PC-3 (cell line): ENCODE data around the gene BAIAP2. TPM values are rescaled to one million over a fixed set of nuclear protein-coding genes. Genes with fewer than 3 reads are reported as not detected.

Experiments
- ATAC-seq: fragments of 200-7000 bp; cut with Tn5 transposase; 2 replicates; pipeline ENCODE4 v1.9.1; 2020; ENCODE audit warnings: mild to moderate bottlenecking, moderate library complexity
- BruUV-seq: library from RNA; stranded (reverse); fragments of 400-500 nt; replicated peaks from 2 replicates; lab custom pipeline; 2021; lab: Mats Ljungman, UMichigan
- CTCF ChIA-PET: fragments of 300-600 bp; sonication (Branson Sonifier 250); formaldehyde crosslinking; loops from one replicate; lab custom pipeline; 2022; ENCODE audit warnings: antibody characterized with exemption; lab: Charles Lee
- POLR2A ChIA-PET: fragments of 300-600 bp; sonication (Branson Sonifier 250); formaldehyde crosslinking; loops from one replicate; lab custom pipeline; 2022; ENCODE audit warnings: antibody characterized with exemption; ENCODE audit not compliant: unreplicated experiment; lab: Charles Lee
- DNase-seq: peaks from one replicate; pipeline ENCODE4 v3.0.0-alpha.2; 2015
- H2AFZ ChIP-seq: fragments of 300-600 bp; sonication (generic); 2 replicates; pipeline ENCODE4 v1.6.0; 2016; ENCODE audit warnings: antibody characterized with exemption, low read length
- H3F3A ChIP-seq: fragments of 300-600 bp; sonication (generic); one replicate; pipeline ENCODE4 v1.6.0; 2017; ENCODE audit warnings: antibody characterized with exemption, low read length, control low read depth, mild to moderate bottlenecking; ENCODE audit not compliant: unreplicated experiment
- H3K27ac ChIP-seq: fragments of 300-600 bp; sonication (generic); 2 replicates; pipeline ENCODE4 v1.5.1; 2016; ENCODE audit warnings: mild to moderate bottlenecking, low read length
- H3K27me3 ChIP-seq: fragments of 300-600 bp; sonication (generic); 2 replicates; pipeline ENCODE4 v1.6.1; 2016; ENCODE audit warnings: low read length, mixed read lengths
- H3K36me3 ChIP-seq: fragments of 300-600 bp; sonication (generic); 2 replicates; pipeline ENCODE4 v1.6.1; 2016; ENCODE audit warnings: low read depth, mixed run types, low read length, mixed read lengths
- H3K4me1 ChIP-seq: fragments of 300-600 bp; sonication (generic); 2 replicates; pipeline ENCODE4 v1.5.1; 2016; ENCODE audit warnings: low read length; ENCODE audit not compliant: insufficient read depth
- H3K4me2 ChIP-seq: fragments of 300-600 bp; sonication (generic); 2 replicates; pipeline ENCODE4 v1.6.0; 2016; ENCODE audit warnings: low read length
- H3K4me3 ChIP-seq: fragments of 300-600 bp; sonication (generic); 2 replicates; pipeline ENCODE4 v1.5.1; 2016; ENCODE audit warnings: mild to moderate bottlenecking, low read length, mixed read lengths
- H3K79me2 ChIP-seq: fragments of 300-600 bp; sonication (generic); 2 replicates; pipeline ENCODE4 v1.6.1; 2017; ENCODE audit warnings: low read length, mixed read lengths
- H3K9ac ChIP-seq: fragments of 300-600 bp; sonication (generic); 2 replicates; pipeline ENCODE4 v1.6.0; 2016; ENCODE audit warnings: mild to moderate bottlenecking, low read length
- H3K9me2 ChIP-seq: fragments of 300-600 bp; sonication (generic); replicated peaks from 2 replicates; pipeline ENCODE4 v1.6.1; 2016; ENCODE audit warnings: mixed run types, low read length, mixed read lengths
- H3K9me3 ChIP-seq: fragments of 300-600 bp; sonication (generic); 2 replicates; pipeline ENCODE4 v1.6.1; 2016; ENCODE audit warnings: low read length, mixed read lengths
- H4K20me1 ChIP-seq: fragments of 300-600 bp; sonication (generic); 2 replicates; pipeline ENCODE4 v1.6.1; 2016; ENCODE audit warnings: low read length, mixed read lengths
- EZH2 ChIP-seq: fragments of 300-600 bp; sonication (generic); IDR thresholded peaks from one replicate; pipeline ENCODE4 v1.6.1; 2017; ENCODE audit warnings: antibody characterized with exemption, mild to moderate bottlenecking, low read length; ENCODE audit not compliant: unreplicated experiment
- EZH2phosphoT487 ChIP-seq: fragments of 300-600 bp; sonication (generic); IDR thresholded peaks from 2 replicates; pipeline ENCODE4 v1.6.1; 2018; ENCODE audit warnings: mild to moderate bottlenecking, antibody characterized with exemption, low read length, borderline replicate concordance
- intact Hi-C: fragments of 100-400 bp; cut with micrococcal nuclease; formaldehyde crosslinking; loops from 2 replicates; pipeline ENCODE4 v1.9.0; 2023
- total RNA-seq: library from RNA; depleted of rRNA; stranded (reverse); fragments of >200 nt; gene quantifications from 2 replicates; pipeline ENCODE4 v1.2.3, GENCODE V29; 2014
- TF ChIP-seq, protein P1 (sequence below): fragments of 300-600 bp; sonication (generic); conservative IDR thresholded peaks from 2 replicates; pipeline ENCODE4 v1.5.1; 2017; ENCODE audit warnings: antibody characterized with exemption, low read depth, mild to moderate bottlenecking, low read length

Gene BAIAP2
- total RNA-seq, 1 experiment from 2014 or later, result 56.9 TPM

DNA sequence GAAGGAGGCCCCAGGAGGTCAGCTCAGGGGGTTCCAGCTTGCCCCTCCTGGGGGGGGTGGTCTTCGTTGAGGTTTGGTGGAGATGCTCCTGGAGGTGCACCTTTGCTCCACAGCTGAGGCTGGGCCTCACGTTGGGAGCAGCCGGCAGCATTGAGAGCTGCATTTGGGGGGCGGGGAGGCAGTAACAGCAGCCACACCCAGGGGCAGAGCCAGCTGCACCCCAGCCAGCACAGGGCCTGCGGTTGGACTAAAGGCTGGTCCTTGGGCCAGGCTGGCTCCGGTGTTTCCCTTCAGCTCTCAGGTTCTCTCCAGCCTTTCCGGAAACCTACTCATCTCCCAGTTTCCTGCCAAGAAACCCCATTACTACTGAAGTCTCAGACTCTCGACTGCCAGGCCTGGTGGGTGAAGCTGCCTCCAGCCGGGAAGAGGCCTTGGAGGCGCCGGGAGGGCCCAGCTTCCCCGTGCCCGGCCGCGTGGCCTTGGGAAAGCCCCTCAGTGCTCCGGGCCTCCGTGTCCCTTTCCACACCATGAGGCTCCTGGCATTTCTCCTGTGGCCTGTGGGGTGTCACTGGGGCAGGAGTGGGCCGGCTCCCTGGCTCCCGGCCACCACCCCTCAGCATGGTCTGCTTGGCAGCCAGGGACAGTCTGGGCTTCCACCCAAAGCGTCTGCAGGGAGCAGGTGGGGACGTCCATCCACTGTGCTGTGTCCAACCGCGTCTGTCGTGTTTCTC is 14.0 kb upstream of the BAIAP2 start:
- ATAC-seq (no peak), DNase-seq (no peak)
- no peak for TF ChIP-seq EZH2
- TF ChIP-seq, protein P1, sequence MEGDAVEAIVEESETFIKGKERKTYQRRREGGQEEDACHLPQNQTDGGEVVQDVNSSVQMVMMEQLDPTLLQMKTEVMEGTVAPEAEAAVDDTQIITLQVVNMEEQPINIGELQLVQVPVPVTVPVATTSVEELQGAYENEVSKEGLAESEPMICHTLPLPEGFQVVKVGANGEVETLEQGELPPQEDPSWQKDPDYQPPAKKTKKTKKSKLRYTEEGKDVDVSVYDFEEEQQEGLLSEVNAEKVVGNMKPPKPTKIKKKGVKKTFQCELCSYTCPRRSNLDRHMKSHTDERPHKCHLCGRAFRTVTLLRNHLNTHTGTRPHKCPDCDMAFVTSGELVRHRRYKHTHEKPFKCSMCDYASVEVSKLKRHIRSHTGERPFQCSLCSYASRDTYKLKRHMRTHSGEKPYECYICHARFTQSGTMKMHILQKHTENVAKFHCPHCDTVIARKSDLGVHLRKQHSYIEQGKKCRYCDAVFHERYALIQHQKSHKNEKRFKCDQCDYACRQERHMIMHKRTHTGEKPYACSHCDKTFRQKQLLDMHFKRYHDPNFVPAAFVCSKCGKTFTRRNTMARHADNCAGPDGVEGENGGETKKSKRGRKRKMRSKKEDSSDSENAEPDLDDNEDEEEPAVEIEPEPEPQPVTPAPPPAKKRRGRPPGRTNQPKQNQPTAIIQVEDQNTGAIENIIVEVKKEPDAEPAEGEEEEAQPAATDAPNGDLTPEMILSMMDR, result no peak
- TF ChIP-seq EZH2phosphoT487, result no peak
- Histone ChIP-seq H3K9me2 (no peaks in the 10 kb centered on the region), H3F3A (no peaks in the 10 kb centered on the region), H3K36me3 (no peaks in the 10 kb centered on the region), H3K79me2 (no peaks in the 10 kb centered on the region), H3K27ac (no peak overlapping the region), H2AFZ (no peak overlapping the region), H3K4me1 (peaks cover 3% of the 10 kb centered on the region; the same call in 1 of the 2 replicates), H4K20me1 (no peaks in the 10 kb centered on the region), H3K4me3 (no peak overlapping the region), H3K27me3 (peaks cover 8% of the 10 kb centered on the region), H3K9ac (no peak overlapping the region), H3K9me3 (0 out of 2 replicates have a peak, but pooled peaks cover 7% of the 10 kb centered on the region), H3K4me2 (no peak overlapping the region)
- intact Hi-C loops, result no loop called here
- POLR2A ChIA-PET, result no interaction called here
- no TSS peak for BruUV-seq
- CTCF ChIA-PET, result no interaction called here

- TF ChIP-seq EZH2, result no peak
- TF ChIP-seq, protein P1, result no peak
- H3K9ac ChIP-seq, result no peak overlapping the region
- H3K4me3 ChIP-seq, result no peak overlapping the region
- no peak overlapping the region for H3K4me2 ChIP-seq
- H3K9me3 ChIP-seq, result 0 out of 2 replicates have a peak, but pooled peaks cover 2% of the 10 kb centered on the region
- BruUV-seq, result no TSS peak
- no peaks in the 10 kb centered on the region for H3K9me2 ChIP-seq
- DNase-seq (no peak), ATAC-seq (no peak)
- intact Hi-C loops, result no loop called here
- POLR2A ChIA-PET, result no interaction called here
- H3K27ac ChIP-seq, result no peak overlapping the region
- H3K79me2 ChIP-seq, result no peaks in the 10 kb centered on the region
- CTCF ChIA-PET, result no interaction called here
- no peaks in the 10 kb centered on the region for H4K20me1 ChIP-seq
- H3K36me3 ChIP-seq, result no peaks in the 10 kb centered on the region
- H2AFZ ChIP-seq, result no peak overlapping the region
- H3F3A ChIP-seq, result no peaks in the 10 kb centered on the region
- H3K27me3 ChIP-seq, result peaks cover 16% of the 10 kb centered on the region
- H3K4me1 ChIP-seq, result peaks cover 3% of the 10 kb centered on the region; the same call in 1 of the 2 replicates
Observed at GRCh38 chr17:81021531-81022343, 13.2 kb upstream of the BAIAP2 start.

GRCh38 chr17:81022344-81022676 is 12.6 kb upstream of the BAIAP2 start:
- peaks cover 22% of the 10 kb centered on the region for H3K27me3 ChIP-seq
- TF ChIP-seq, protein P1, result no peak
- no peak for TF ChIP-seq EZH2phosphoT487
- TF ChIP-seq EZH2, result no peak
- H3K4me2 ChIP-seq, result no peak overlapping the region
- H3K9ac ChIP-seq, result no peak overlapping the region
- no peaks in the 10 kb centered on the region for H3F3A ChIP-seq
- peaks cover 6% of the 10 kb centered on the region; the same call in 1 of the 2 replicates for H3K4me1 ChIP-seq
- ChIA-PET CTCF (no interaction called here), POLR2A (interaction anchor here (0.6 kb wide), 1 partner anchor 75 kb away, joined by 11 read pairs; no protein-coding TSS in a partner anchor)
- no TSS peak for BruUV-seq
- H3K4me3 ChIP-seq, result no peak overlapping the region
- no peaks in the 10 kb centered on the region for H3K9me2 ChIP-seq
- H3K79me2 ChIP-seq, result no peaks in the 10 kb centered on the region
- H4K20me1 ChIP-seq, result no peaks in the 10 kb centered on the region
- no peak overlapping the region for H2AFZ ChIP-seq
- no peak overlapping the region for H3K27ac ChIP-seq
- ATAC-seq (no peak), DNase-seq (no peak)
- no peaks in the 10 kb centered on the region for H3K36me3 ChIP-seq
- H3K9me3 ChIP-seq, result no peaks in the 10 kb centered on the region
- intact Hi-C loops, result no loop called here
